ENCODE measurements around the gene CELSR1. TPM values are rescaled to one million over a fixed set of nuclear protein-coding genes. Genes with fewer than 3 reads are reported as not detected.

CELSR1 gene
- total and polyA plus RNA-seq, 7 experiments from 2014 or later: 0.36 to 4.7 (median 0.97) TPM

DNA sequence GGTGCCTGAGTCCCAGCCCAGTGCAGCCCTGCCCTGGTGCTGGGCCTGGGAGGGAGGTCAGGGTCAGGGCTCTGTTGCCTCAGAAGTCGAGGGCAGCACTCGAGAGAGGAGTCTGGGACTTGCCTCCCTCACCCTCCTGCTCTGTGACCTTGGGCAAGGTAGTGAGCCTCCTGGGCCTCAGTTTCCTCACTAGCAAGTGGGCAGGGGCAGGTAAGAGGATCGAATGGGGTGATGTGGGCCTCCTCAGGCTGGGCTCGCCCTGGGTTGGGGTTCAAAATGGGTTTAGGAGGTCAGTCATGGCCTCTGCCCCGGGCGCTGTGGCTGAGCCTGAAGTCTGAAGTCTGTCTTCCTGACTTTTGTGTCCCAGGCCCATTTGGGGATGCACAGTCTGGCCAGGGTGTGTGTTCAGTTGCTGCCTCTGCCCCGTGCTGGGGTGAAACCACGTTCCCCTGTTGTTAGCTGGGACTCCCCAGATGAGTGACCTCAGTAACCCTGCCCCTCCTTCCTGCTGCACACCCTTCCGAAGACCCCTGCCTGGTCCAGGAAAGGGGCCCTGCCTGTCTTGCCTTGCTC, 40.9 kb upstream of the CELSR1 start:
- CTCF ChIA-PET: interaction anchor here (0.7 kb wide), 1 partner anchor 21 kb away, joined by 3 read pairs; no protein-coding TSS in a partner anchor
- Histone ChIP-seq H3K9me3 (ENCODE audit: control insufficient read depth in 2 of 3, low read length in 3 of 3) (no peaks in the 10 kb centered on the region), H3K4me1 (ENCODE audit: control insufficient read depth in 2 of 2, insufficient read depth in 2 of 2, low read length in 2 of 2) (peaks cover 16 to 25% of the 10 kb centered on the region in 2 donors), H3K4me3 (ENCODE audit: low read length) (peak overlapping the region; percentile 44), H3K36me3 (ENCODE audit: control insufficient read depth in 2 of 3, insufficient read depth in 3 of 3, low read length in 3 of 3) (no peaks in the 10 kb centered on the region), H3K27me3 (ENCODE audit: control insufficient read depth in 2 of 2, insufficient read depth in 2 of 2, low read length in 2 of 2) (no peaks in the 10 kb centered on the region), H3K27ac (ENCODE audit: low read depth, low read length) (no peak overlapping the region)
- Mint-ChIP-seq H3K4me1 (peaks cover 37 to 53% (median 49%) of the 10 kb centered on the region in 7 donors), H3K4me3 (peak overlapping the region; percentile 79 to 97 (median 90)), H3K9me3 (peaks cover 0 to 1% (median 0%) of the 10 kb centered on the region in 11 donors), H3K27me3 (no peaks in the 10 kb centered on the region), H3K27ac (peak overlapping the region in 6 of 9 donors; percentile 74 to 91 (median 77)), H3K36me3 (peaks cover 0 to 2% (median 0%) of the 10 kb centered on the region in 5 donors)
- no peak for DNase-seq
- POLR2A ChIA-PET: interaction anchor here (0.6 kb wide), 1 partner anchor 43 kb away, joined by 3 read pairs; no protein-coding TSS in a partner anchor
- ATAC-seq: no peak
- intact Hi-C loops (cut with micrococcal nuclease): loop anchor here (1.0 to 5.0 kb wide), 3 partner anchors 36 to 906 kb away; partner anchors contain the start of genes ATXN10 (in 1 of the 2) and CERK (in 1 of the 2)

DNA sequence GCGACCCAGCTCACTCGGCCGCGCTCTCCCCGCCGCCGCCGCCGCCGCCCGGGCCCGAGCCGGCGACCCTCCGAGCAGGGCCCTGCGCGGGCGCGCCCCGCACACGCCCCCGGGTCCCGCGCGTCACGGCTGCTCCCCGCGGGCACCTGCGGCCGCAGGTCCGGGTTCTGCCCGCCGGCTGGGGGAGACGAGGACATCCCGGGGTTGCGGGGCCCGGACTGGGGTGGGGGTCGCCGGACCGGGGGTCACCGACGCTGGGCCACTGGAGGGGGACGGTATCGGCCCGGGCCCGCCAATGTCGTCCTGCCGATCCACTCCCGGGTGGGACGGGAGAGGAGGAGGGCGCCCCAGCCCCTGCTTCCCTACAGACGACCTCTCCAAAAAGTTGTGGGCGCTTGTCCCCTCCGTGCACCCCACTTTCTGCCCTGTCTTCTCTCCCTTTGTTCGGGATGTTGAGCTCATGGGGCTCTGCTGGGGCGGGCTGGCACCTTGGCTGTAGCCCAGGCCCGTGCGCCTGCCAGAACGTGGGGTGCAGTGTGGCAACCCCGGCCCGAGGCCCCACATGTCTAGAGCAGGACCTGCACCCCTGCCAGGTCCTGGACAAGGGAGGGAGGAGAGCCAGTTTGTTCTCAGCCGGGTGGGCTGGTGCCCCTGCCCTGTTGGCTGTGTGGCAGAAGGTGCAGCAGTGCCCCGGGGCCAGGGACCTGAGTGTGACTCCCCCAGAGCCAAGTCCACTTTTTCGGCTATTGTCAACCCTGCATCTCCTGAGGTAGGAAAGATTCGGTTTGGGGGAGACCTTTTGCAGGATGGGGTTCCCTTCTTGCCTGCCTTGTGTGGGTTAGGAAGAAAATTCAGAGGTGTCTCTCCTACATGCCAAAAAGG, 40.2 kb upstream of the CELSR1 start:
- H3K4me1 Mint-ChIP-seq: peaks cover 37 to 53% (median 49%) of the 10 kb centered on the region in 7 donors
- ATAC-seq: peak; percentile 33
- peak overlapping the region; percentile 79 to 97 (median 90) for H3K4me3 Mint-ChIP-seq
- Histone ChIP-seq H3K27ac (ENCODE audit: low read depth, low read length) (no peak overlapping the region), H3K4me1 (ENCODE audit: control insufficient read depth in 2 of 2, insufficient read depth in 2 of 2, low read length in 2 of 2) (peaks cover 16 to 25% of the 10 kb centered on the region in 2 donors), H3K36me3 (ENCODE audit: control insufficient read depth in 2 of 3, insufficient read depth in 3 of 3, low read length in 3 of 3) (no peaks in the 10 kb centered on the region), H3K27me3 (ENCODE audit: control insufficient read depth in 2 of 2, insufficient read depth in 2 of 2, low read length in 2 of 2) (no peaks in the 10 kb centered on the region), H3K4me3 (ENCODE audit: low read length) (peak overlapping the region; percentile 44), H3K9me3 (ENCODE audit: control insufficient read depth in 2 of 3, low read length in 3 of 3) (no peaks in the 10 kb centered on the region)
- H3K27me3 Mint-ChIP-seq: no peaks in the 10 kb centered on the region
- ChIA-PET CTCF (interaction anchor here (0.7 kb wide), 1 partner anchor 20 kb away, joined by 3 read pairs; no protein-coding TSS in a partner anchor), POLR2A (interaction anchor here (0.6 kb wide), 1 partner anchor 44 kb away, joined by 3 read pairs; no protein-coding TSS in a partner anchor)
- peak overlapping the region; percentile 74 to 92 (median 87) for H3K27ac Mint-ChIP-seq
- H3K9me3 Mint-ChIP-seq: peaks cover 0 to 2% (median 0%) of the 10 kb centered on the region in 11 donors
- DNase-seq: peak in 4 of 9 donors; percentile 15 to 28 (median 20)
- peaks cover 0 to 2% (median 0%) of the 10 kb centered on the region in 5 donors for H3K36me3 Mint-ChIP-seq
- intact Hi-C loops (cut with micrococcal nuclease): loop anchor here (1.0 to 5.0 kb wide), 5 partner anchors 37 to 905 kb away; partner anchors contain the start of genes ATXN10 (in 1 of the 2) and CERK (in 1 of the 2)

DNA sequence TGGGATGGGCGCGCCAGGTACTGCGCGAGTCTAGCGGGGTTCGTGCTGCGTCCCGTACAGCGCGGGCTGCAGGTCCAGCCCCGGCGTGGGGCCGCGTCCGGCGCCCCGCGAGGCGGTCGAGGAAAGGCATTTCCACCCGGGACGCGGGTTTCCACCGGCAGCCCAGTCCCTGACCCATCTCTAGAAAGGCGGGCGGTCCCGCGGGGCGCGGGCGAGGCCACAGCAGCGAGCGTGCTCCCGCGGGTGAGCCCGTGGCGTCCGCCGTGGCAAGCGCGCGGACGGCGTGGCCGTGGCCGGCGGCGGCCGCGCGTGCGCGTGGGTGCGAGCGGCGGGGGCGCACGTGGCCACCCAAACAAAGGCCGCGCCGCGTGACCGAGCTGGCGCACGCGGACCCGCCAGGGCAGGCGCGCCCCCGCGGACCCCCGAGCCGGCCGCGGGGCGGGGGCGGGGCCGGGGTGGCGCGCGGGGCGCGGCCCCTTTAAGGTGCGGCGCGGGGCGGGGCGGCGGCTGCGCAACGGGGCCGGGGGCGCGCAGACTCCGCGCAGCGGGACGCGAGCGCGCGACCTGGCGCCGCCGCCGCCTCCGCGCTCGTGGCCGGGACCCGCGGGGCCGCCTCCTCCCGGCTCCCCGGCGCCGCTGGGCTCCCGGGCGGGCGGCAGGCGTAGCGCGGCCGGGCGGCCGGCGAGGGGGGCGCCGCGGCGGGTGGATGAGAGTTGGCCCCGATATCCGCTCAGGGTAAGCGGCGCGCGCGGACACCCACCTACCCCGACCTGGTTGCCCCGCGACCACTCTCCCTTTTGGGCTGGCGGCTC, 39.3 kb upstream of the CELSR1 start:
- H3K9me3 ChIP-seq (ENCODE audit: control insufficient read depth in 2 of 3, low read length in 3 of 3): peaks cover 0 to 6% (median 4%) of the 10 kb centered on the region in 3 experiments
- Mint-ChIP-seq H3K4me1 (peaks cover 36 to 51% (median 47%) of the 10 kb centered on the region in 7 donors), H3K27me3 (no peaks in the 10 kb centered on the region), H3K4me3 (peak overlapping the region; percentile 72 to 91 (median 84)), H3K9me3 (peaks cover 0 to 7% (median 4%) of the 10 kb centered on the region in 11 donors), H3K27ac (peak overlapping the region in 7 of 9 donors; percentile 70 to 84 (median 77)), H3K36me3 (peaks cover 0 to 5% (median 5%) of the 10 kb centered on the region in 5 donors)
- ATAC-seq: peak; percentile 89
- no peaks in the 10 kb centered on the region for H3K36me3 ChIP-seq (ENCODE audit: control insufficient read depth in 2 of 3, insufficient read depth in 3 of 3, low read length in 3 of 3)
- ChIA-PET POLR2A (no interaction called here), CTCF (no interaction called here)
- peak; percentile 44 to 82 (median 65) for DNase-seq
- peak overlapping the region; percentile 37 for H3K27ac ChIP-seq (ENCODE audit: low read depth, low read length)
- H3K27me3 ChIP-seq (ENCODE audit: control insufficient read depth in 2 of 2, insufficient read depth in 2 of 2, low read length in 2 of 2): no peaks in the 10 kb centered on the region
- intact Hi-C loops (cut with micrococcal nuclease): loop anchor here (1.0 to 5.0 kb wide), 5 partner anchors 13 to 904 kb away; partner anchors contain the start of genes ATXN10 (in 1 of the 2) and CERK (in 1 of the 2)
- H3K4me1 ChIP-seq (ENCODE audit: control insufficient read depth in 2 of 2, insufficient read depth in 2 of 2, low read length in 2 of 2): peaks cover 16 to 25% of the 10 kb centered on the region in 2 donors
- peak overlapping the region; percentile 66 for H3K4me3 ChIP-seq (ENCODE audit: low read length)

DNA sequence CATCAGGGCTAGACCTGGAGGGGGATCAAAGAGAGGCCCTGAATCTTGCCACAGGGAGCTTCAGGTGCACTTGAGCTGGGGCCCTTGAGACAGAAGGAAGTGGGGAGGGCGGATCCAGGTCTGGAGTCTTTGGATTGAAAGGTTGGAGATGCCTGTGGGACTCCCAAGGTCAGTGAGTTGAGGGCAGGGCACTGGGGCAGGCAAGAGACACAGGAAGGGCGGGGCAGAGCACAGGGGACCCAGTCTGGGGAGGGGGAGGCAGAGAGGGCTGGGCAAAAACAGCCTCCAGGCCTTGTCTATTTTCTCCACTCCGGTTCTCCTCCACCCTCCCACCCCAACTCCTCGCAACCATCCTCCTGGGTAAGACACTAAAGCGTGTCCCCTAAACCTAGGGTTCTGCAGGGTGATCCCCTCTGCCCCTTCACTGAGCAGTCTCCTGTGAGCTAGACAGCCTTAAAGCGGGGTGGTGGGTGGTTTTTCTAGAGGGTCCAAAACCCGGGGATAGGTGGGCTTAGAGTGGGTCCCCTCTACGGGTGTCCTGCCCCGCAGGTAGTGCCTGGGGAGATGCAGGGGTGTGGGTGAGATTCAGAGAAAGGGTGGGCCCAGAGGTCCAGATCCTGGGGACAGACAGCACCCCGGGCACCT, 38.6 kb upstream of the CELSR1 start:
- ATAC-seq: no peak

DNA sequence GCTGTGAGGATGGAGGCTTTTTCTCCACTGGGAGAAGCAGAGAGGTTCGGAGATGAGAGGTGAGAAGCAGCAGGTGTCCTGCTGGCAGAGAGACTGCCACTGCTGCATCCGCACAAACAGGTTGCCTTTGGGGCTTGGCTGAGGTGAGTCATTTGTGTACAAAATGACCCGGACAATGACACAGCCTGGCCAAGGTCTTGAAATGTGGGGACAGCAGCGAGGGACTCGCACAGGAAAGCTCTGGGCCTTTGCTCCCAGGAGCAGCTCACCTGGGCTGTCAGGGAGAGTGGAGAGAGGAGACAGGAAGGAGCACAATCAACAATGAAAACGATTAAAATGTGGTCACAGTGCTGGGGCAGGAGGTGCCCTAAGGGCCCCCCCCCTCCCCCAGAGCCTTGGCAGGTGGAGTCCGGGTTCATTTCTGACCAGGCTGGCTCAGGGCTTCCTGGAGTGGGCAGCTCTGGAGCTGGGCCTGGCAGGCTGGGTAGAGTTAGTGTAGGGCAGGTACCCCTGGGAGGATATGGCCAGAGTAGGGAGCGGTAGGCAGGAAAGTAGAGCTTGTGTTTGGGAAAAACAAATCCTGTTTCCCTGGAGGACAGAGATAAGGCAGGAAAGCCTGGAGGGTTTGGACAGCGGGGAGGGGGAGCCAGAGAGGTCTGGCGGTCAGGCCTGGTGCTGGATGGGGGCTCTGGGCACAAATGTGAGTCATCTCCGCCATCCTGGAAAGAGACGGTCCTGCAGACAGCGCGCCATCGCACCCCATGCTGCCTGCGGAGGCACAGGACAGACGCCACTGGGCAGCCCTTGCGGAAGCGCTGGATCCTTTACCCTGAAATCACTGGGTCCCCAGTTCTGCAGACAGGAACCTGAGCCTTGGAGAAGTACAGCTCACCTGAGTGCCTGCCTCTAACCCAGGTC, 37.8 kb upstream of the CELSR1 start:
- H3K4me3 ChIP-seq (ENCODE audit: low read length): peak overlapping the region; percentile 9
- peaks cover 0 to 12% (median 8%) of the 10 kb centered on the region in 3 experiments for H3K9me3 ChIP-seq (ENCODE audit: control insufficient read depth in 2 of 3, low read length in 3 of 3)
- Mint-ChIP-seq H3K27ac (peak overlapping the region; percentile 73 to 88 (median 81)), H3K4me3 (peak overlapping the region; percentile 72 to 91 (median 84)), H3K27me3 (no peaks in the 10 kb centered on the region), H3K4me1 (peaks cover 28 to 41% (median 36%) of the 10 kb centered on the region in 7 donors), H3K36me3 (peaks cover 0 to 7% (median 5%) of the 10 kb centered on the region in 5 donors), H3K9me3 (peaks cover 0 to 18% (median 10%) of the 10 kb centered on the region in 11 donors)
- ChIA-PET POLR2A (no interaction called here), CTCF (interaction anchor here (1.0 kb wide), 1 partner anchor 228 kb away, joined by 3 read pairs; no protein-coding TSS in a partner anchor)
- DNase-seq: no peak
- no peaks in the 10 kb centered on the region for H3K27me3 ChIP-seq (ENCODE audit: control insufficient read depth in 2 of 2, insufficient read depth in 2 of 2, low read length in 2 of 2)
- no peak overlapping the region for H3K27ac ChIP-seq (ENCODE audit: low read depth, low read length)
- peaks cover 16 to 20% of the 10 kb centered on the region in 2 donors for H3K4me1 ChIP-seq (ENCODE audit: control insufficient read depth in 2 of 2, insufficient read depth in 2 of 2, low read length in 2 of 2)
- no peak for ATAC-seq
- H3K36me3 ChIP-seq (ENCODE audit: control insufficient read depth in 2 of 3, insufficient read depth in 3 of 3, low read length in 3 of 3): no peaks in the 10 kb centered on the region
- intact Hi-C loops (cut with micrococcal nuclease): loop anchor here in 1 of 2 donors (5.0 kb wide), 2 partner anchors 162 to 903 kb away; partner anchors contain the start of genes ATXN10 and CERK

More for the DNA sequence above, 38.6 kb upstream of the CELSR1 start:
- peaks cover 30 to 44% (median 40%) of the 10 kb centered on the region in 7 donors for H3K4me1 Mint-ChIP-seq
- Histone ChIP-seq H3K4me1 (ENCODE audit: control insufficient read depth in 2 of 2, insufficient read depth in 2 of 2, low read length in 2 of 2) (peaks cover 16 to 20% of the 10 kb centered on the region in 2 donors), H3K4me3 (ENCODE audit: low read length) (peak overlapping the region; percentile 66), H3K9me3 (ENCODE audit: control insufficient read depth in 2 of 3, low read length in 3 of 3) (peaks cover 0 to 12% (median 8%) of the 10 kb centered on the region in 3 experiments), H3K27me3 (ENCODE audit: control insufficient read depth in 2 of 2, insufficient read depth in 2 of 2, low read length in 2 of 2) (no peaks in the 10 kb centered on the region), H3K27ac (ENCODE audit: low read depth, low read length) (peak overlapping the region; percentile 37), H3K36me3 (ENCODE audit: control insufficient read depth in 2 of 3, insufficient read depth in 3 of 3, low read length in 3 of 3) (no peaks in the 10 kb centered on the region)
- POLR2A ChIA-PET: no interaction called here
- CTCF ChIA-PET: interaction anchor here (1.0 kb wide), 1 partner anchor 227 kb away, joined by 3 read pairs; no protein-coding TSS in a partner anchor
- H3K36me3 Mint-ChIP-seq: peaks cover 0 to 7% (median 5%) of the 10 kb centered on the region in 5 donors
- peak overlapping the region; percentile 55 to 88 (median 77) for H3K27ac Mint-ChIP-seq
- no peaks in the 10 kb centered on the region for H3K27me3 Mint-ChIP-seq
- intact Hi-C loops (cut with micrococcal nuclease): loop anchor here (1.0 to 5.0 kb wide), 5 partner anchors 13 to 904 kb away; partner anchors contain the start of genes ATXN10 (in 1 of the 2) and CERK (in 1 of the 2)
- peak overlapping the region; percentile 72 to 91 (median 84) for H3K4me3 Mint-ChIP-seq
- DNase-seq: no peak
- peaks cover 0 to 14% (median 8%) of the 10 kb centered on the region in 11 donors for H3K9me3 Mint-ChIP-seq

All from naive thymus-derived CD4-positive, alpha-beta T cell (primary cell).